GM19099 (cell line): ENCODE data around the gene TNFAIP3.
A peak's percentile ranks its signal among the peaks of the same experiment; 100 is the strongest.

Experiments
- POLR2A ChIP-seq: IDR thresholded peaks from 3 replicates; pipeline ENCODE4 v1.6.1; 2011; ENCODE audit warnings: low read depth; ENCODE audit not compliant: insufficient read length; ENCODE audit errors: extremely low read depth

Gene TNFAIP3

GRCh38 chr6:137894779-137895385, 27.8 kb downstream of the TNFAIP3 start:
- TF ChIP-seq POLR2A = no peak

- no peak for TF ChIP-seq POLR2A
Measured at GRCh38 chr6:137896647-137897046, 29.6 kb downstream of the TNFAIP3 start.

GRCh38 chr6:137900815-137901214, 33.8 kb downstream of the TNFAIP3 start:
- no peak for TF ChIP-seq POLR2A

DNA sequence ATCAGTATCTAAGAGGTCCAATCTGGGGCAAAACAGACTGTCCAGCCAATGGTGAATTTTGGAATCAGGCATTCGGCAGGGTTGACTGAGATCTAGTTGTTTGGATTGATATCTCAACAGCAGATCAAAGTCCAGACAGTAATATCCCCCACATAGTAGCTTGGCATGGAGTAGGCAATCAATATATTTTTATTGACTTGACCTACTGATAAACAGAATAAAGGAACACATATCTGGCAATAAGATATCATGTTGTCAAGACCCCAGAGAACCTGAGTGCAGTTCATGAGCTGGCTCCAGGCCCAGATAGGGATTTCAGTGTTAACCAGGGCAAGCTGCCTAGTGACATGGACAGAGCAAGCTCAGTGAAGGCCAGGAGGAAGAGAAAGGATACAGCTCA, 34.4 kb downstream of the TNFAIP3 start:
- no peak for TF ChIP-seq POLR2A

- TF ChIP-seq POLR2A = no peak
Measured at GRCh38 chr6:137902699-137903098, 35.6 kb downstream of the TNFAIP3 start.

- TF ChIP-seq POLR2A = peak; percentile 32
Measured at GRCh38 chr6:137903274-137903932, 36.3 kb downstream of the TNFAIP3 start.

DNA sequence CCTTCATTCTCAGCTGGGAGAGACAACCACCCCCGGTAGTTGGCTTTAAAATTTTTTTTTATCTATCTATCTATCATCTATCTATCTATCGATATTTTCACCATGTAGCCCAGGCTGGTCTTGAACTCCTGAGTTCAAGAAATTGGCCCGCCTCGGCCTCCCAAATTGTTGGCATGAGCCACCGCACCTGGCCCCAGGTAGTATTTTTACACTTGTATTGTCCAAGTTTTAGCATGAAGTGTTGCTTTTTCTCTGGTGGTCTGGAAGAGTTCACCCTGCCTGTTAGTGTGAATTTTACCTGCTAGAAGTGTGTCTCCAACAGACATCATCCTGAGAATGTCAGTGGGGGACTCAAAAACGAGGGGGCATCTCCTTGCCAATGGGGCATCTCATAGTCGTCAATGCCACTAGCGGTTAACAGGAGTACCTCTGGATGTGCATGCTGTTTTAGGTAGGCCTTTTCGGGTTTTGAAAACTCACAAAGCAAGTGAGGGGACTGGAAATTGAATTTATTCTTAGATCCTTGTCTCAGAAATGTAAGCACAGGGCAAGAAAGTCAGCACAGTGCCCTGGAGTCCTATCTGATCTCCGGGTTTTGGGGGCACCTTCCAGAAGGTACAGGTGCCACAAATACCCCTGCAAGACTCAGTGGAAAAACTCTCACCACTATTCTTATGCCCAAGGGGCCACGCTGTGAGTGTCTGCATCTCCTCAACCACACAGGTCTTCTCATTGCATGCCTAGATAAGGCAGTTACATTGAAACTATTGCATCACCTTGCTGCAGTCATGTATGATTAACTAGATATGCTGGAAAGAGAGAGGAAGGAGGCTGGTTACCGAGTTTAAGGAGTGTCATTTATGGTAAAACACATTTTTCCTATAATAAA, 37.1 kb downstream of the TNFAIP3 start:
- TF ChIP-seq POLR2A = peak; percentile 36

GRCh38 chr6:137904822-137905617, 38.0 kb downstream of the TNFAIP3 start:
- peak; percentile 11 for TF ChIP-seq POLR2A

GRCh38 chr6:137906020-137906472, 39.0 kb downstream of the TNFAIP3 start:
- TF ChIP-seq POLR2A = no peak

DNA sequence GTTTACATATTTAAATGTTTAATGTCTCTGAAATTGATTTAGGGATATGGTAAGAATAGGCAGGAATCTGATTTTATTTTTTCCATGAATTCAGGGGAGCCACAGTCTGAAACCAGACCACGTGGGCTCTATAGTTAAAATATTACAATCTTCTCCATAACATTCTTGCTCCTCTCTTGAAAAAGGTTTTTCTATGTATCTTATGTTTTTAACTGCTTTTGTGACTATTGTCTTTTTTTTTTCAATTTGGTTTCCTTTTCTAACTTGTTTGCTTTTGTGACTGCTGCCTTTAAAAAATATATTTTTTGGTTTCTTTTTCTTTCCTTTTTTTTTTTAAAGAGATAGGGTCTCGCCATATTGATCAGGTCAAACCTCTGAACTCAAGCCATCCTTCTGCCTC, 40.1 kb downstream of the TNFAIP3 start:
- TF ChIP-seq POLR2A = no peak

- TF ChIP-seq POLR2A = no peak
Measured at GRCh38 chr6:137909533-137909932, 42.5 kb downstream of the TNFAIP3 start.

DNA sequence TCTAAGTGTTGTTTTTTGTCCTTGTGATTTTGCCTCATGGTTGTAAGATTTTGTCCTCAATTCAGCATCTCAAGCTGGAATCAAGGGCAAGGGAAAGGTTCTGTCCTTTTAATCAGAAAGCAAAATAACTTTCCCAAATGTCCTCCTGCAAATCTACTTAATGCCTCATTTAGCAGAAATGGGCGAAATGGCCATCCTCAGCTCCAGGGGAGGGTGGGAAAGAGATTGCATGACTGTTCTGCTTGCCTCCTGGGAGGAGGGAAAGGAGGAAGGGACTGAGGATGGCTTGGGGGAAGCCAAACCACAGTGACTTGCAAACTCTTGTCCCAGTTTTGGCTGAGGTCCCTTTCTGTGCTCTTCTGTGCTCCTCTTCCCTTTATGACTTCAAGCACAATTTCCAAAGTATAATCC, 43.4 kb downstream of the TNFAIP3 start:
- no peak for TF ChIP-seq POLR2A

DNA sequence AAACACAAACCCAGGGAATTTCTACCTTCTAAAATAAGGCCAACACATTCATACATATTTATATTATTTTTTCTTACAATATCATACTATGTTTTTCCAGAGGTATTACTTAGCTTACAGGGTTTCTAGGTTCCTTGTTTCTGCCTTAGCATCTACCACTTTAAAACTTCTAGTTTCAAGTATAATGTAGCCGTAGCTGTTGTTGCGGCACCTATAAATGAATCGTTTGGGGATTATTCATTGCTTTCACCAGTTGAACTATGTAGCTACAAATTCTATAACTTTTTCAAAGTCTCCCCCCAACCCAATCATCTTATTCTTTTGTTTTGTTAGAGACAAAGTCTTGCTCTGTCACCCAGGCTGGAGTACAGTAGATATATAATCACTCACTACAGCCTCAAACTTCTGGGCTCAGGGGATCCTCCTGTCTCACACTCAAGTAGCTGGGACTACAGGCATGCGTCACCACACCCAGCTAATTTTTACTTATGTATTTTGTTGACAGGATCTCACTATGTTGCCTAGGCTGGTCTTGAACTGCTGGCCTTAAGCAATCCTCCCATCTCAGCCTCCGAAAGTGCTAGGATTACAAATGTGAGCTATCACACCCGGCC, 43.9 kb downstream of the TNFAIP3 start:
- TF ChIP-seq POLR2A = no peak

GRCh38 chr6:137911675-137912191, 44.7 kb downstream of the TNFAIP3 start:
- no peak for TF ChIP-seq POLR2A

DNA sequence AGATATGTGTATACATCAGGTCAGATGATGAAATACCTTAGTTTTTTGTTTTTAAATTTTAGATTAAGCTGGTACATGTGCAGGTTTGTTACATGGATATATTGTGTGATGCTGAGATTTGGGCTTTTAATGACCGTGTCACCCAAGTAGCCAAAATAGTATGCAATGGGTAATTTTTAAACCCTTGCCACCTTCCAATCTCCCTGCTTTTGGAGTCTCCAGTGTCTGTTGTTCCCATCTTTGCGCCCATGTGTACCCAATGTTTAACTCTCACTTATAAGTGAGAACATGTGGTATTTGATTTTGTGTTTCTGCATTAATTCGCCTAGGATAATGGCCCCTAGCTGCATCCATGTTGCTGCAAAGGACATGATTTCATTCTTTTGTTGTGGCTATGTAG, 45.8 kb downstream of the TNFAIP3 start:
- no peak for TF ChIP-seq POLR2A

GRCh38 chr6:137913434-137913833, 46.4 kb downstream of the TNFAIP3 start:
- no peak for TF ChIP-seq POLR2A
